Hepatocyte (in vitro differentiated cells): ENCODE data around the gene CYP2S1. TPM values are rescaled to one million over a fixed set of nuclear protein-coding genes. Genes with fewer than 3 reads are reported as not detected.
A peak's percentile ranks its signal among the peaks of the same experiment; 100 is the strongest.
"Not testable (repeated sequence)": the region's sequence is repeated elsewhere in the genome, so short reads cannot be mapped to it uniquely, and the experiment has no call there.

Source experiments
- DNase-seq: peaks from one replicate; pipeline ENCODE4 v3.0.0-alpha.2; 2016; ENCODE audit warnings: low spot score
- H2AFZ ChIP-seq: fragments of 200-600 bp; sonication (generic); 2 replicates; pipeline ENCODE4 v1.6.0; 2016; ENCODE audit warnings: antibody characterized with exemption, mild to moderate bottlenecking
- H3K27ac ChIP-seq: fragments of 200-600 bp; sonication (generic); 2 replicates; pipeline ENCODE4 v1.5.1; 2016; ENCODE audit warnings: mild to moderate bottlenecking
- H3K27me3 ChIP-seq: fragments of 200-600 bp; sonication (generic); 2 replicates; pipeline ENCODE4 v1.6.1; 2016
- H3K36me3 ChIP-seq: fragments of 200-600 bp; sonication (generic); replicated peaks from 2 replicates; pipeline ENCODE4 v1.5.1; 2016; ENCODE audit warnings: low read depth; ENCODE audit not compliant: insufficient read depth
- H3K4me1 ChIP-seq: fragments of 200-600 bp; sonication (generic); 2 replicates; pipeline ENCODE4 v1.5.1; 2016; ENCODE audit warnings: mild to moderate bottlenecking, moderate library complexity; ENCODE audit not compliant: insufficient read depth
- H3K4me2 ChIP-seq: fragments of 200-600 bp; sonication (generic); 2 replicates; pipeline ENCODE4 v1.6.0; 2016
- H3K4me3 ChIP-seq: fragments of 200-600 bp; sonication (generic); 2 replicates; pipeline ENCODE4 v1.5.1; 2016; ENCODE audit warnings: mild to moderate bottlenecking
- H3K79me2 ChIP-seq: fragments of 200-600 bp; sonication (generic); 2 replicates; pipeline ENCODE4 v1.6.0; 2017; ENCODE audit warnings: mild to moderate bottlenecking
- H3K9me2 ChIP-seq: fragments of 200-600 bp; sonication (generic); replicated peaks from 2 replicates; pipeline ENCODE4 v1.6.0; 2017; ENCODE audit warnings: mild to moderate bottlenecking; ENCODE audit not compliant: insufficient read depth
- H3K9me3 ChIP-seq: fragments of 200-600 bp; sonication (generic); 2 replicates; pipeline ENCODE4 v1.5.1; 2016; ENCODE audit warnings: low read depth, mild to moderate bottlenecking
- H4K20me1 ChIP-seq: fragments of 200-600 bp; sonication (generic); 2 replicates; pipeline ENCODE4 v1.6.0; 2016; ENCODE audit warnings: mild to moderate bottlenecking; ENCODE audit not compliant: insufficient read depth, poor library complexity, severe bottlenecking
- CTCF ChIP-seq: fragments of 200-600 bp; sonication (generic); IDR thresholded peaks from 2 replicates; pipeline ENCODE4 v1.5.1; 2016; ENCODE audit warnings: antibody characterized with exemption, mild to moderate bottlenecking; ENCODE audit not compliant: poor library complexity
- EZH2 ChIP-seq: fragments of 200-600 bp; sonication (generic); IDR thresholded peaks from 2 replicates; pipeline ENCODE4 v1.6.1; 2016; ENCODE audit warnings: antibody characterized with exemption, mild to moderate bottlenecking, borderline replicate concordance
- EZH2phosphoT487 ChIP-seq: fragments of 200-600 bp; sonication (generic); IDR thresholded peaks from one replicate; pipeline ENCODE4 v1.6.1; 2018; ENCODE audit warnings: antibody characterized with exemption, mild to moderate bottlenecking, low read depth, moderate library complexity; ENCODE audit not compliant: unreplicated experiment, severe bottlenecking
- WGBS: methylation state at CpG from one replicate; pipeline ENCODE4 v1.1.6; 2016; ENCODE audit warnings: low lambda C conversion rate; ENCODE audit errors: missing lambda C conversion rate; 5-methylcytosine and 5-hydroxymethylcytosine counted together
- polyA plus RNA-seq: library from polyadenylated mRNA; unstranded; fragments of >200 nt; fragmentation: Nextera tagmentation; extraction: Ambion mirVana; gene quantifications from 2 replicates; pipeline ENCODE4 v1.2.1, GENCODE V29; 2016
- total RNA-seq: library from RNA; depleted of rRNA; stranded (reverse); fragments of >200 nt; gene quantifications from 2 replicates; pipeline ENCODE4 v1.2.3, GENCODE V29; 2014

The CYP2S1 gene
- total and polyA plus RNA-seq, 2 experiments from 2014 or later: 11.6 to 23.7 TPM

- H3K27ac ChIP-seq: no peak overlapping the region
- H3K36me3 ChIP-seq: no peaks in the 10 kb centered on the region
- 97% methylated on average over 15 of the region's 18 CpGs for whole genome bisulfite sequencing
- no peaks in the 10 kb centered on the region for H3K9me3 ChIP-seq
- H2AFZ ChIP-seq: no peak overlapping the region
- no peaks in the 10 kb centered on the region for H4K20me1 ChIP-seq
- no peaks in the 10 kb centered on the region for H3K4me1 ChIP-seq
- H3K27me3 ChIP-seq: no peaks in the 10 kb centered on the region
- TF ChIP-seq CTCF (no peak), EZH2phosphoT487 (no peak), EZH2 (no peak)
- no peaks in the 10 kb centered on the region for H3K79me2 ChIP-seq
- H3K9me2 ChIP-seq: no peaks in the 10 kb centered on the region
- no peak overlapping the region for H3K4me2 ChIP-seq
- H3K4me3 ChIP-seq: no peak overlapping the region
- DNase-seq: no peak
Measured at GRCh38 chr19:41203371-41203770, 10.4 kb downstream of the CYP2S1 start.

DNA sequence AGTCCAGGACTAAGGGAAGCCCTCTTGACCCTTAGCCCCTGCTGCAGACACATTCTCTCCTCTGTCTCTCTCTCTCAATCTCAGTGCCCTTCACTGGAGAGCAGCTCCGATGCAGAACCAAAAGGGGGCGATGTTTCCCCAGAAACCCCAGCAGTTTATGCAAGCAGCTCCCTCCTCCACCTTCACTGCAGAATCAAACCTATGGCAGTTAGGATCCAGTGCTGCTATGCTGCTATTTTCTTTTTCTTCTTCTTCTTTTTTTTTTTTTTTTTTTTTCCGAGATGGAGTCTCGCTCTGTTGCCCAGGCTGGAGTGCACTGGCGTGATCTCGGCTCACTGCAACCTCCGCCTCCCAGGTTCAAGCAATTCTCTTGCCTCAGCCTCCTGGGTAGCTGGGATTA, 11.3 kb downstream of the CYP2S1 start:
- H3K4me2 ChIP-seq, H3K27me3 ChIP-seq, H3K9me3 ChIP-seq, H3K4me3 ChIP-seq, H3K4me1 ChIP-seq, H4K20me1 ChIP-seq, H3K27ac ChIP-seq, H3K9me2 ChIP-seq, H3K36me3 ChIP-seq, H2AFZ ChIP-seq, H3K79me2 ChIP-seq: not testable (repeated sequence)
- peak; percentile 92 for DNase-seq
- peak; percentile 90 for TF ChIP-seq CTCF
- WGBS: 55% methylated on average over 5 of the region's 7 CpGs

GRCh38 chr19:41205995-41206394, 13.0 kb downstream of the CYP2S1 start:
- no peaks in the 10 kb centered on the region for H3K36me3 ChIP-seq
- no peak for DNase-seq
- no peaks in the 10 kb centered on the region for H4K20me1 ChIP-seq
- no peak for TF ChIP-seq EZH2
- no peak for TF ChIP-seq EZH2phosphoT487
- TF ChIP-seq CTCF: no peak
- no peaks in the 10 kb centered on the region for H3K27me3 ChIP-seq
- H3K4me3 ChIP-seq: no peak overlapping the region
- H3K9me2 ChIP-seq: no peaks in the 10 kb centered on the region
- no peaks in the 10 kb centered on the region for H3K79me2 ChIP-seq
- no peak overlapping the region for H3K4me2 ChIP-seq
- H3K4me1 ChIP-seq: no peaks in the 10 kb centered on the region
- no peaks in the 10 kb centered on the region for H3K9me3 ChIP-seq
- no peak overlapping the region for H2AFZ ChIP-seq
- no peak overlapping the region for H3K27ac ChIP-seq
- WGBS: 86% methylated on average over 9 of the region's 10 CpGs

GRCh38 chr19:41206456-41206855, 13.4 kb downstream of the CYP2S1 start:
- no peak for DNase-seq
- H3K27me3 ChIP-seq: no peaks in the 10 kb centered on the region
- no peak overlapping the region for H3K4me2 ChIP-seq
- 87% methylated on average over 9 of the region's 9 CpGs for WGBS
- TF ChIP-seq EZH2phosphoT487: no peak
- no peak for TF ChIP-seq EZH2
- no peak for TF ChIP-seq CTCF
- H4K20me1 ChIP-seq: no peaks in the 10 kb centered on the region
- no peaks in the 10 kb centered on the region for H3K36me3 ChIP-seq
- H2AFZ ChIP-seq: no peak overlapping the region
- H3K4me3 ChIP-seq: no peak overlapping the region
- no peak overlapping the region for H3K27ac ChIP-seq
- no peaks in the 10 kb centered on the region for H3K4me1 ChIP-seq
- H3K9me2 ChIP-seq: no peaks in the 10 kb centered on the region
- H3K79me2 ChIP-seq: no peaks in the 10 kb centered on the region
- no peaks in the 10 kb centered on the region for H3K9me3 ChIP-seq
